IMR-90 (cell line): ENCODE results near the gene TMEM61. TPM values are rescaled to one million over a fixed set of nuclear protein-coding genes. Genes with fewer than 3 reads are reported as not detected.

ENCODE experiments used
- ATAC-seq: fragments of 200-7000 bp; cut with Tn5 transposase; 2 replicates; pipeline ENCODE4 v1.9.1; 2020; ENCODE audit warnings: low read depth, mild to moderate bottlenecking, moderate library complexity
- BruUV-seq: library from RNA; stranded (reverse); fragments of 400-500 nt; replicated peaks from 2 replicates; lab custom pipeline; 2021; lab: Mats Ljungman, UMichigan
- CTCF ChIA-PET: fragments of 300-600 bp; formaldehyde crosslinking; extraction: SDS; loops from one replicate; lab custom pipeline; 2021; ENCODE audit warnings: antibody characterized with exemption; lab: Yijun Ruan, JAX
- POLR2A ChIA-PET: fragments of 300-600 bp; sonication (Branson Sonifier 250); formaldehyde crosslinking; loops from one replicate; lab custom pipeline; 2022; ENCODE audit warnings: antibody characterized with exemption; ENCODE audit not compliant: unreplicated experiment; lab: Charles Lee
- DNase-seq: peaks from one replicate; pipeline ENCODE4 v3.0.0; 2013
- H2AFZ ChIP-seq: replicated peaks from 2 replicates; pipeline ENCODE3; 2013; ENCODE audit warnings: low read length, mild to moderate bottlenecking; ENCODE audit not compliant: poor library complexity
- H2AK5ac ChIP-seq: 2 replicates; pipeline ENCODE4 v1.6.1; 2013; ENCODE audit warnings: low read depth, low read length, inconsistent platforms
- H2AK9ac ChIP-seq: replicated peaks from 2 replicates; pipeline ENCODE3; 2013; ENCODE audit warnings: mild to moderate bottlenecking, low read depth, low read length, moderate library complexity; ENCODE audit not compliant: poor library complexity
- H2BK120ac ChIP-seq: 2 replicates; pipeline ENCODE4 v1.6.1; 2013; ENCODE audit warnings: low read depth, low read length, inconsistent platforms
- H2BK15ac ChIP-seq: 3 replicates; pipeline ENCODE4 v1.6.1; 2013; ENCODE audit warnings: low read depth, low read length, inconsistent platforms
- H2BK20ac ChIP-seq: 2 replicates; pipeline ENCODE4 v1.6.1; 2013; ENCODE audit warnings: low read depth, mild to moderate bottlenecking, inconsistent platforms, low read length, moderate library complexity
- H2BK5ac ChIP-seq: 2 replicates; pipeline ENCODE4 v1.6.1; 2013; ENCODE audit warnings: mild to moderate bottlenecking, low read depth, low read length, inconsistent platforms; ENCODE audit not compliant: poor library complexity, severe bottlenecking
- H3K14ac ChIP-seq: replicated peaks from 2 replicates; pipeline ENCODE4 v1.6.1; 2013; ENCODE audit warnings: low read depth, low read length, inconsistent platforms
- H3K18ac ChIP-seq: 2 replicates; pipeline ENCODE4 v1.6.1; 2013; ENCODE audit warnings: low read depth, low read length, control low read depth
- H3K23ac ChIP-seq: 2 replicates; pipeline ENCODE4 v1.6.1; 2013; ENCODE audit warnings: low read depth, low read length, inconsistent platforms
- H3K27ac ChIP-seq: 2 replicates; pipeline ENCODE4 v1.5.1; 2013; ENCODE audit warnings: mild to moderate bottlenecking, control low read depth, low read length; ENCODE audit not compliant: insufficient read depth
- H3K27me3 ChIP-seq: 2 replicates; pipeline ENCODE4 v1.6.1; 2013; ENCODE audit warnings: low read length; ENCODE audit not compliant: control insufficient read depth, insufficient read depth
- H3K36me3 ChIP-seq: 2 replicates; pipeline ENCODE4 v1.6.1; 2013; ENCODE audit warnings: low read length, mixed read lengths; ENCODE audit not compliant: control insufficient read depth, insufficient read depth
- H3K4ac ChIP-seq: 2 replicates; pipeline ENCODE4 v1.6.1; 2013; ENCODE audit warnings: low read depth, low read length, inconsistent platforms
- H3K4me1 ChIP-seq: 2 replicates; pipeline ENCODE4 v1.6.1; 2013; ENCODE audit warnings: low read length, mixed read lengths; ENCODE audit not compliant: control insufficient read depth, insufficient read depth
- H3K4me2 ChIP-seq: 2 replicates; pipeline ENCODE4 v1.6.1; 2013; ENCODE audit warnings: low read depth, mild to moderate bottlenecking, control low read depth, low read length, moderate library complexity
- H3K4me3 ChIP-seq: 2 replicates; pipeline ENCODE4 v1.5.1; 2013; ENCODE audit warnings: low read depth, mild to moderate bottlenecking, control low read depth, low read length, moderate library complexity; ENCODE audit not compliant: insufficient read depth
- H3K56ac ChIP-seq: 2 replicates; pipeline ENCODE4 v1.6.1; 2013; ENCODE audit warnings: low read length, inconsistent platforms; ENCODE audit not compliant: insufficient read depth; ENCODE audit errors: extremely low read depth
- H3K79me1 ChIP-seq, 2 experiments: 2 replicates each; pipeline ENCODE4 v1.6.1; 2013; ENCODE audit warnings: low read length in 2 of 2, inconsistent platforms in 1 of 2, low read depth in 1 of 2
- H3K9ac ChIP-seq: 2 replicates; pipeline ENCODE4 v1.6.1; 2013; ENCODE audit warnings: low read depth, low read length, control low read depth
- H3K9me1 ChIP-seq: 2 replicates; pipeline ENCODE4 v1.6.1; 2013; ENCODE audit warnings: low read length, inconsistent platforms; ENCODE audit not compliant: insufficient read depth
- H3K9me3 ChIP-seq: 2 replicates; pipeline ENCODE4 v1.6.1; 2013; ENCODE audit warnings: low read length; ENCODE audit not compliant: control insufficient read depth, insufficient read depth
- H4K20me1 ChIP-seq: 2 replicates; pipeline ENCODE4 v1.6.1; 2013; ENCODE audit warnings: low read length, inconsistent platforms; ENCODE audit not compliant: insufficient read depth
- H4K5ac ChIP-seq: 2 replicates; pipeline ENCODE4 v1.6.1; 2013; ENCODE audit warnings: mild to moderate bottlenecking, low read depth, low read length, control low read depth
- H4K8ac ChIP-seq, 2 experiments: 2 replicates each; pipeline ENCODE4 v1.6.1; 2013; ENCODE audit warnings: low read depth in 2 of 2, low read length in 2 of 2, control low read depth in 1 of 2, inconsistent platforms in 1 of 2
- H4K91ac ChIP-seq: 2 replicates; pipeline ENCODE4 v1.6.1; 2013; ENCODE audit warnings: low read depth, low read length, inconsistent platforms; ENCODE audit not compliant: insufficient read depth
- CHD1 ChIP-seq: IDR thresholded peaks from 2 replicates; pipeline ENCODE4 v1.6.1; 2012; ENCODE audit warnings: low read depth, low read length, improper control_type of control experiment
- FOS ChIP-seq: fragments of 150-350 bp; IDR thresholded peaks from 2 replicates; pipeline ENCODE4 v1.6.1; 2016; ENCODE audit warnings: low read depth, low read length
- MAZ ChIP-seq: IDR thresholded peaks from 2 replicates; pipeline ENCODE4 v1.6.1; 2012; ENCODE audit warnings: low read depth, mild to moderate bottlenecking, low read length, improper control_type of control experiment, moderate library complexity, borderline replicate concordance
- RCOR1 ChIP-seq: IDR thresholded peaks from 2 replicates; pipeline ENCODE4 v1.6.1; 2012; ENCODE audit warnings: mild to moderate bottlenecking, low read length, improper control_type of control experiment; ENCODE audit not compliant: insufficient replicate concordance
- RFX5 ChIP-seq: IDR thresholded peaks from 2 replicates; pipeline ENCODE4 v1.8.0; 2012; ENCODE audit warnings: low read depth, mild to moderate bottlenecking, low read length, moderate library complexity
- WGBS, 2 experiments: methylation state at CpG; one replicate each; pipeline versions ENCODE4 v1.1.5 to v1.1.7; 2013; ENCODE audit warnings: missing lambda C conversion rate in 2 of 2; ENCODE audit not compliant: insufficient read length in 1 of 2; ENCODE audit errors: extremely low coverage in 2 of 2; 5-methylcytosine and 5-hydroxymethylcytosine counted together
- dilution Hi-C: fragments of 300-500 bp; cut with HindIII; formaldehyde crosslinking; loops from one replicate; pipeline ENCODE4 v1.14.3; 2018; ENCODE audit warnings: low sequenced_read_pairs; ENCODE audit not compliant: unreplicated experiment
- in situ Hi-C: fragments of 300-500 bp; cut with MboI; formaldehyde crosslinking; loops from 3 replicates; pipeline ENCODE4 v1.14.3; 2019; ENCODE audit warnings: low sequenced_read_pairs, inconsistent platforms, mixed read lengths
- intact Hi-C: fragments of 100-400 bp; cut with micrococcal nuclease; formaldehyde crosslinking; loops from 2 replicates; pipeline ENCODE4 v1.10.0; 2022
- polyA plus RNA-seq, 3 experiments: library from polyadenylated mRNA; depleted of rRNA; stranded (reverse); fragments of >200 nt; gene quantifications; 2 replicates each; pipeline ENCODE4 v1.2.3, GENCODE V29; 2012; ENCODE audit warnings: low replicate concordance in 1 of 3
- total RNA-seq: library from RNA; depleted of rRNA; stranded (reverse); fragments of >200 nt; gene quantifications from 2 replicates; pipeline ENCODE4 v1.2.3, GENCODE V29; 2012

Gene TMEM61
- total and polyA plus RNA-seq, 2 of the 4 experiments (the other 2 are of a cell fraction), result not detected

DNA sequence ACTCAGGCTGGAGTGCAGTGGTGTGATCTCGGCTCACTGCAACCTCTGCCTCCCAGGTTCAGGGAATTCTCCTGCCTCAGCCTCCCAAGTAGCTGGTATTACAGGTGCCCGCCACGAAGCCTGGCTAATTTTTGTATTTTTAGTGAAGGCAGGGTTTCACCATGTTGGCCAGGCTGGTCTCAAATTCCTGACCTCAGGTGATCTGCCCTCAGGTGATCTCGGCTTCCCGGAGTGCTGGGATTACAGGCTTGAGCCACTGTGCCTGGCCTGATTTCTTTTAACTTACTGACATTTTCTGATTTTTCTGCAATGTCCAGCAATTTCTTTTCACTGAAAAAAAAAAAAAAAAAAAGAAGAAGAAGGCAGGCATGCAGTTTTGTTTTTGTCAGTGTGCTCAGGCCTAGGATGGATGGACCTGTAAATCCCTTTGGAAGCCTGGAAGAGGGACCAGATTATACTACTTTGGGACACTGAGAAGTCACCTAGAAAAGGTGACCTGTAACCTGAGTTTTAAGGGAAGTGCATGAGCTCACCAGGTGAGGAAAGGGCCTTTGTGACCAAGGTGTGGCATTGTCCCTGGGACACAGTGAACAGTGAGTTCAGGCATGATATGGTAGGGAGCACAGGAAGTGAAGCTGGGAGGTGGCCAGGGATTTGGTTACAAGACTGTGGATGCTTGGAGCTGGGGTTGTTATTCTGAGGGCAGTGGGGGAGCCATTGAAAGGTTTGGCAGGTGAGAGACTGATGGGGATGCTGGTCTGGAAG lies 2.7 kb upstream of the TMEM61 start:
- ATAC-seq (no peak), DNase-seq (no peak)
- H4K8ac ChIP-seq, result no peak overlapping the region
- H3K56ac ChIP-seq, result no peak overlapping the region
- H2AK5ac ChIP-seq, result 0 out of 2 replicates have a peak overlapping the region, but pooled peaks have one; percentile 46
- TF ChIP-seq RCOR1 (no peak), FOS (no peak), MAZ (no peak), RFX5 (no peak), CHD1 (no peak)
- peaks cover 65% of the 10 kb centered on the region for H3K27me3 ChIP-seq
- POLR2A ChIA-PET, result no interaction called here
- no peaks in the 10 kb centered on the region for H3K9me3 ChIP-seq
- no peaks in the 10 kb centered on the region for H3K79me1 ChIP-seq
- CTCF ChIA-PET, result interaction anchor here (1.6 to 1.8 kb wide), 2 partner anchors 18 to 27 kb away, joined by 6 to 8 read pairs; no protein-coding TSS in a partner anchor
- H2AFZ ChIP-seq, result no peak overlapping the region
- no peaks in the 10 kb centered on the region for H4K20me1 ChIP-seq
- no peak overlapping the region for H3K14ac ChIP-seq
- no peak overlapping the region for H3K4ac ChIP-seq
- in situ Hi-C loops (no loop called here), intact Hi-C loops (no loop called here), dilution Hi-C loops (no loop called here)
- no peak overlapping the region for H3K9ac ChIP-seq
- no peak overlapping the region for H3K18ac ChIP-seq
- 0 out of 2 replicates have a peak, but pooled peaks cover 4% of the 10 kb centered on the region for H3K9me1 ChIP-seq
- H3K4me2 ChIP-seq, result no peak overlapping the region
- no CpG with 5 or more reads among the region's 5 CpGs for WGBS, 2 experiments
- no TSS peak for BruUV-seq
- H2BK5ac ChIP-seq, result no peak overlapping the region
- H3K4me3 ChIP-seq, result no peak overlapping the region
- H2BK20ac ChIP-seq, result no peak overlapping the region
- no peak overlapping the region for H3K27ac ChIP-seq
- no peak overlapping the region for H3K23ac ChIP-seq
- H2BK15ac ChIP-seq, result no peak overlapping the region
- H2AK9ac ChIP-seq, result no peak overlapping the region
- H2BK120ac ChIP-seq, result no peak overlapping the region
- no peaks in the 10 kb centered on the region for H3K36me3 ChIP-seq
- H4K5ac ChIP-seq, result no peak overlapping the region
- H3K4me1 ChIP-seq, result no peaks in the 10 kb centered on the region
- no peak overlapping the region for H4K91ac ChIP-seq
